WI38 (cell line): ENCODE data around the gene CCDC192.

ENCODE experiments used
- H3K4me3 ChIP-seq: 2 replicates; pipeline ENCODE4 v1.5.1; 2011; ENCODE audit warnings: low read depth, mild to moderate bottlenecking, control low read depth, low read length
- CTCF ChIP-seq: IDR thresholded peaks from 2 replicates; pipeline ENCODE4 v1.5.1; 2012; ENCODE audit warnings: low read depth, mild to moderate bottlenecking, control low read depth, low read length

The CCDC192 gene

GRCh38 chr5:127975961-127976360 lies 272.8 kb downstream of the CCDC192 start:
- TF ChIP-seq CTCF: no peak
- no peak overlapping the region for H3K4me3 ChIP-seq

- no peak overlapping the region for H3K4me3 ChIP-seq
- TF ChIP-seq CTCF: no peak
These were observed 273.3 kb downstream of the CCDC192 start for GRCh38 chr5:127976525-127976924.

GRCh38 chr5:127976991-127977717 lies 274.0 kb downstream of the CCDC192 start:
- no peak for TF ChIP-seq CTCF

GRCh38 chr5:127978738-127979300 lies 275.6 kb downstream of the CCDC192 start:
- TF ChIP-seq CTCF: no peak
- no peak overlapping the region for H3K4me3 ChIP-seq

More at GRCh38 chr5:127976991-127977717, 274.0 kb downstream of the CCDC192 start:
- H3K4me3 ChIP-seq: no peak overlapping the region

- no peak overlapping the region for H3K4me3 ChIP-seq
- TF ChIP-seq CTCF: no peak
These were observed 276.3 kb downstream of the CCDC192 start for GRCh38 chr5:127979475-127979874.

GRCh38 chr5:127980843-127981242 lies 277.7 kb downstream of the CCDC192 start:
- no peak overlapping the region for H3K4me3 ChIP-seq
- TF ChIP-seq CTCF: no peak

- no peak for TF ChIP-seq CTCF
- H3K4me3 ChIP-seq: no peak overlapping the region
These were observed 278.3 kb downstream of the CCDC192 start for GRCh38 chr5:127981498-127981897.
